ENCODE results near the gene HJURP. TPM values are rescaled to one million over a fixed set of nuclear protein-coding genes. Genes with fewer than 3 reads are reported as not detected.

Gene HJURP
- total and polyA plus RNA-seq, 7 donors = 0.08 to 0.25 (median 0.10) TPM; not detected in 4

GRCh38 chr2:233866479-233866878 is 12.1 kb upstream of the HJURP start:
- 92 to 97% (median 97%) methylated on average over 11 of the region's 11 CpGs for WGBS, 3 donors
- H3K27ac ChIP-seq = no peak overlapping the region
- no peak for DNase-seq

DNA sequence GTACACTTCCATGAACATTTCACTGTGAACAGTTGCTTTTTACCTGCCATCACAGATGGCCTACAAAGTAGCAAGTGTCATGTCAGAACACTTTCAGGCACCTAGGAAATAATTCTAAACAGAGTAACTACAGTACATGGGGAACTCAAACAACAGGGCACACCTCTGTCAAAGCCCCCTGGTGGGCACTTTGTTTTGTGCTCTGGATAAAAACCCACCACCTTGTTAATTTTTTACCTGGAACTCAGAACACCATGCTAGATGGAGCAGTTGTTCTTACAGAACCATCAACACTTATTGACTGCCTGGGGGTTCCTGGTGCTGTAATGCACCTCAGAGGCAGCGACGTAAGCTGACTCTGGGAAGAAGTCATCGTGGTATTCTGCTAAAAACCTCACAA is 11.5 kb upstream of the HJURP start:
- H3K4me3 ChIP-seq = no peak overlapping the region
- no peak overlapping the region for H3K27ac ChIP-seq
- H3K36me3 ChIP-seq (ENCODE audit: insufficient read depth in 1 of 2, low read depth in 1 of 2) = no peaks in the 10 kb centered on the region
- 94 to 97% (median 95%) methylated on average over 3 of the region's 3 CpGs for WGBS, 3 donors
- peaks cover 0 to 26% (median 3%) of the 10 kb centered on the region in 3 donors for H3K27me3 ChIP-seq (ENCODE audit: insufficient read depth in 3 of 3, low read length in 2 of 3)
- ATAC-seq (no peak), DNase-seq (no peak)
- TF ChIP-seq, protein P1, sequence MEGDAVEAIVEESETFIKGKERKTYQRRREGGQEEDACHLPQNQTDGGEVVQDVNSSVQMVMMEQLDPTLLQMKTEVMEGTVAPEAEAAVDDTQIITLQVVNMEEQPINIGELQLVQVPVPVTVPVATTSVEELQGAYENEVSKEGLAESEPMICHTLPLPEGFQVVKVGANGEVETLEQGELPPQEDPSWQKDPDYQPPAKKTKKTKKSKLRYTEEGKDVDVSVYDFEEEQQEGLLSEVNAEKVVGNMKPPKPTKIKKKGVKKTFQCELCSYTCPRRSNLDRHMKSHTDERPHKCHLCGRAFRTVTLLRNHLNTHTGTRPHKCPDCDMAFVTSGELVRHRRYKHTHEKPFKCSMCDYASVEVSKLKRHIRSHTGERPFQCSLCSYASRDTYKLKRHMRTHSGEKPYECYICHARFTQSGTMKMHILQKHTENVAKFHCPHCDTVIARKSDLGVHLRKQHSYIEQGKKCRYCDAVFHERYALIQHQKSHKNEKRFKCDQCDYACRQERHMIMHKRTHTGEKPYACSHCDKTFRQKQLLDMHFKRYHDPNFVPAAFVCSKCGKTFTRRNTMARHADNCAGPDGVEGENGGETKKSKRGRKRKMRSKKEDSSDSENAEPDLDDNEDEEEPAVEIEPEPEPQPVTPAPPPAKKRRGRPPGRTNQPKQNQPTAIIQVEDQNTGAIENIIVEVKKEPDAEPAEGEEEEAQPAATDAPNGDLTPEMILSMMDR (IDR thresholded peaks at IDR 0.05) = no peak
- intact Hi-C loops (cut with DNase I) = no loop called here
- H3K4me1 ChIP-seq = no peaks in the 10 kb centered on the region
- peaks cover 16% of the 10 kb centered on the region for H3K9me3 ChIP-seq

More at GRCh38 chr2:233866479-233866878, 12.1 kb upstream of the HJURP start:
- Histone ChIP-seq H3K9me3 (peaks cover 16% of the 10 kb centered on the region), H3K36me3 (ENCODE audit: insufficient read depth in 1 of 2, low read depth in 1 of 2) (no peaks in the 10 kb centered on the region), H3K27me3 (ENCODE audit: insufficient read depth in 3 of 3, low read length in 2 of 3) (peaks cover 0 to 28% (median 3%) of the 10 kb centered on the region in 3 donors), H3K4me3 (no peak overlapping the region), H3K4me1 (no peaks in the 10 kb centered on the region)
- TF ChIP-seq, protein P1 (IDR thresholded peaks at IDR 0.05) = no peak
- intact Hi-C loops (cut with DNase I) = no loop called here
- no peak for ATAC-seq

DNA sequence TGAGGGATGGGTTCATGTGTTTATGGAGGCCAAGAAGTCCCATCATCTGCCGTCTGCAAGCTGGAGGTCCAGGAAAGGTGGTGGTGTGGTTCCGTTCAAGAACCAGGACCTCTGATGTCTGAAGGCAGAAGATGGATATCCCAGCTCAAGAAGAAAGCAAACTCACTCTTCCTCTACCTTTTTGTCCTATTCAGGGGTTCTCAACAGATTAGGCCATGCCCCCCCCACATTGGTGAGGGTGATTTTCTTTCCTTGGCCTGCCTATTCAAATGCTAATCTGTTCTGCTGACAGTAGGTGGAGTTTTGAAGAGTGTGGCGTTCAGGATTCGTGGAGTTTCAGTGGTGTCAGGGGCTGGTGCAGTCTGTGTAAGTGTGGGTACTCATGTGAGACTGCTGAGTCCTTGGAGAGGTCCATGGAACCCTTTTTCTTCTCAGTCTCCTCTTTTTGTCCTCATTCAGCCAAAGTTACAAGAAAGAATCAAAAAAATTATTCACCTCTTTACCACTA is 8.0 kb upstream of the HJURP start:
- H3K27ac ChIP-seq = no peak overlapping the region
- intact Hi-C loops (cut with DNase I) = no loop called here
- DNase-seq (no peak), ATAC-seq (no peak)
- no peaks in the 10 kb centered on the region for H3K4me1 ChIP-seq
- no peak overlapping the region for H3K4me3 ChIP-seq
- TF ChIP-seq, protein P1 (IDR thresholded peaks at IDR 0.05) = no peak
- H3K36me3 ChIP-seq (ENCODE audit: insufficient read depth in 1 of 2, low read depth in 1 of 2) = no peaks in the 10 kb centered on the region
- H3K27me3 ChIP-seq (ENCODE audit: insufficient read depth in 3 of 3, low read length in 2 of 3) = no peaks in the 10 kb centered on the region
- no peaks in the 10 kb centered on the region for H3K9me3 ChIP-seq
- WGBS, 3 donors = 60 to 89% (median 71%) methylated on average over 4 of the region's 4 CpGs

GRCh38 chr2:233858331-233858730 is 4.0 kb upstream of the HJURP start:
- Histone ChIP-seq H3K36me3 (ENCODE audit: insufficient read depth in 1 of 2, low read depth in 1 of 2) (no peaks in the 10 kb centered on the region), H3K27ac (no peak overlapping the region), H3K9me3 (no peaks in the 10 kb centered on the region), H3K4me3 (no peak overlapping the region), H3K4me1 (peaks cover 4% of the 10 kb centered on the region), H3K27me3 (ENCODE audit: insufficient read depth in 3 of 3, low read length in 2 of 3) (no peaks in the 10 kb centered on the region)
- WGBS, 3 donors = 81 to 91% (median 89%) methylated on average over 4 of the region's 4 CpGs
- DNase-seq = no peak
- ATAC-seq = no peak
- TF ChIP-seq, protein P1 (IDR thresholded peaks at IDR 0.05) = no peak
- intact Hi-C loops (cut with DNase I) = no loop called here

Measured in psoas muscle (tissue), 8 donors.